HG03135 (cell line): ENCODE data around the gene NACC1.

Source experiments
- ATAC-seq: cut with Tn5 transposase; IDR thresholded peaks from one replicate; pipeline ENCODE4 v1.9.1; 2021; ENCODE audit warnings: mild to moderate bottlenecking, moderate library complexity; ENCODE audit not compliant: unreplicated experiment

The NACC1 gene

GRCh38 chr19:13087795-13088537 lies 30.1 kb upstream of the NACC1 start:
- ATAC-seq, result no peak

DNA sequence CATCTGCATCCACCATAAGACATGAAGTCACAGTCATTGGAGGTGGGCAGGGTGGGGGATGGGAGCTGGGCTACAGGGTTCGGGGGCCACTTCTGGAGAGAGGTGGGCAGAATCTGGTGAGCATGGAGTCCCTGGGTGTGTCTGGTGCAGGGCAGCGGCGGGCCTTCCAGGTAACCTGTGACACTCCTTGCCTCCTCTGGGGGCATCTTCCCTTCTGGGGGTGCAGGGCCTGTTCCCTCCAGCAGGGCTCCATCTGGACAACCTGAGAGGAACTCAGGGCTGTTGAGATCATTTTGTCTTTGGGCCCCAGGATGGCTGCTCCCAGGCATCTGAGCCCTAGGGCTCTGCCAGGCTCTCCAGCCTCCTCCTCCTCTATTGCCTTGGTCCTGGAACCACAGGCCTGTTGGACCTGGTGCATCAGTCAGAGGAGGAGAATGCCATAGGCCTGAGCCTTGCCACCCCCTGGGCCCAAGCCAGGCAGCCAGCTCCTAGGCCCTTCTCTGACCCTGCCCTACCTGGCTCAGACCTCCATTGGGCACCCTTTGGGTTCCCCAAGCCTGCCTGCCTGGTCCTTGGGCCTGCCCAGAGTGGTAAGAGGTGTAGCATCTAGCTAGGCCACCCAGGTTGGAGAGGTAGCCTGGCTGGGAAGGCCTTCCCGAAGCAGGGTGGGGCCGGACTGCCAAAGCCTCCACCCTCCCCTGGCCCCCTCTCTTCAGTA lies 28.8 kb upstream of the NACC1 start:
- ATAC-seq, result no peak

DNA sequence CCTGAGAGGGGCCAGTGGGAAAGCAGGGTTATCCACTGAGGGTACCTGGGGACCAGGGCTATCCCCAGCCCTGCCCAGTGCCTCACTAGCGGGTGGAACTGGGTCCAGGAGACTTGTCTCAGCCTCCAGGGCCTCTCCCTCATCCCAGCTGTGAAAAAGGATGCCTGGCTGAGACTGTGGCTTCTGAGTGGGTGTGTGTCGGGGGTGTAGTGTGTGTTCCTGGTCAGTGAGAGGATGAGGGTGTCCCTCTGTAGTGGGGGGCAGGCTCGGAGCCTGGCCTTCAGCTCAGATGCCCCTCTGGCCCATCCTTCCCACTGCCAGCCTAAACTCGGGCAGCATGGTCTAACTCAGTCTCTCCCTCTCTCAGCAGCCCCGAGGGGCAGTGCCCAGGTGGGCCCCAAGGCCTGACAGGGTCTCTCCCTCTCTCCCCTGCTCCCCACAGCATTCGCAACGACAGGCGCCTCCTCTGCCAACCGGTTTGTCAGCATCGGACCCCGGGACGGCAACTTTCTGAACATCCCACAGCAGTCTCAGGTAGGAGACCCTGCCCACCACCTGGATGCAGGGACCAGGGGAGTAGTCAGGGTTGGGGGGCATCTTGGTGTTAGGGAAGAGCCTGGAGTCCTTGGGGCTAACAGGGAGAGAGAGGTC lies 28.1 kb upstream of the NACC1 start:
- ATAC-seq, result no peak

- ATAC-seq, result no peak
Observed at GRCh38 chr19:13090511-13091231, 27.4 kb upstream of the NACC1 start.

DNA sequence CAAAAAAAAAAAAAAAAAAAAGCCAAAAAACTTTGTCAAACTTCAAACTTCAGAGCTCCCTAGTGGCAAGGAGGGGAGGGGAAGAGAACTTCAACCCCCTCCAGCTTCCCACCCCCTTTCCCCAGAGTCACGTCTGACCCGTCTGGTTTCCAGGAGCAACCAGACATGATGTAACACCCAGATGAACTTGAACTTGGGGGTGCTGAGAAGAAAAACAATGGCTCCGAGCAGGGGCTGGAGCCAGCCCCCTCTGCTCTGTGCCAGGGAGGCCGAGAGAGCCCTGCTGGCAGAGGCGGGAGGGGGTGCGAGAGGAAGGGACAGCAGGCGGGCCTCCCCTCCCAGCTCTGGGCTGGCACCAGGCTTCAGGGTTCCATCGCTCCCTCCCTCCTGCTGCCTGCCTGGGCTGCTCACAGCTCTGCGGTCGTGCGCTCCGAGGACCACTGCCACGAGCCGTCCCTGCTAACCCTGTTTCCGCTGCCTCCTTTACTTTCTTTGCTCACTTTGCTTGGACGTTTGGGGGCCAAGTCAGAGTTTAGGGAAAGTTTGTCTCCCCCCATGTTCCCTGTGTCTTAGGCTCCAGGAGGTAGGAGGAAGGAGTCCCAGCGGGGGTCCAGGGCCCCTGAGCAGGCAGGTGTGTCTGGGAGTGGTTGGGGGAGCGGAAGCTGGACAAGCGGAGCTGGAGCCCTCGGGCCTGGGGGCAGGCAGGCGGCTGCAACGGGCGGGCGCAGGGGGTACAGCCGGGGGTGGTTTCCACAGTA lies 26.5 kb upstream of the NACC1 start:
- ATAC-seq, result no peak

GRCh38 chr19:13092158-13092543 lies 25.9 kb upstream of the NACC1 start:
- no peak for ATAC-seq

DNA sequence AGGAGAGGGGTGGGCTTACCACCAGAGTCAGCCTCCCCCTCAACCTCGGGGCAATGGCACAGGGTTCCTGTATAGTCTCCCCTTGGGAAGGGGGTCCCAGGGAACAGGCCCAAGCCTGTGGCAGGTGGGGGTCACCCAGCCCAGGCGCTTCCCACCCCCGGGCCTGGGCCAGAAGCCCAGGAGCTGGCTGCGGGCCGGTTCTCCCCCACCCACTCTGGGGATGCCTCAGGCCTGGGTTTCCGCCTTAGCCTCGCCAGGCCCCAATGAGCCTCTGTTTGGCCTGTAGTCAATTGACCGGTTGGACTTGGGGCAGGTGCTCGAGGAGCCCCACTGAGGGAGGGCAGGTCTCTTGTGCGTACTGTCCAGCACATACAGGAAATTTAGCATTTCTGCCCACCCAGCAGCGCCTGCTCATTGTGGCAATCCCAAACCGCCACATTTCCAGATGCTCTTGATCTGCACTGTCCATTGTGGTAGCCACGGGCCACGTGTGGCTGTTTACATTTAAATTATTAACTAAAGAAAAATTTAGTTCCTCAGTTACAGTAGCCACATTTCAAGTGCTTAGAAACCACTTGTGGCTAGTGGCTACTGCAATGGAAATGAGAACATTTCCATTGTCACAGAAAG lies 25.3 kb upstream of the NACC1 start:
- no peak for ATAC-seq

- no peak for ATAC-seq
Observed at GRCh38 chr19:13093407-13094105, 24.5 kb upstream of the NACC1 start.

DNA sequence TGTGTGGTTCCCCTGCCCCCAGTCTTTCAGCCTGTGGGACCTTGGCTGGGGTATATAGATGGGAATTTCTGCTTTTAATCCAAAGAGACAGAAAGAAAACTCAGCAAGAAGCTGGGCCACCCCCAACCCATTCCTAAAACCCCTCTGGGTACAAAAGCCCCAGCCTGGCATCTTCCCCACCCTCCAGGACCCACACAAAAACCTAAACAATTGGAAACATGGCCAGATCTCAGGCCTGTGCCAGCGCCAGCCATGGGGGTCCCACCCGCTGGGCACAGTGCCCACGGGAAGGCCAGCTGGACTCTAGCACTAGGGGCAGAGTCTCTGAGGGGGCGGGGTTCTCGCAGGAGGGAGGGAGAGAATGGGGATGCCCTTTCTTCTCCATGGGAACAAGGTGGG lies 24.0 kb upstream of the NACC1 start:
- no peak for ATAC-seq

GRCh38 chr19:13094771-13095392 lies 23.2 kb upstream of the NACC1 start:
- no peak for ATAC-seq

GRCh38 chr19:13095393-13095784 lies 22.7 kb upstream of the NACC1 start:
- no peak for ATAC-seq

DNA sequence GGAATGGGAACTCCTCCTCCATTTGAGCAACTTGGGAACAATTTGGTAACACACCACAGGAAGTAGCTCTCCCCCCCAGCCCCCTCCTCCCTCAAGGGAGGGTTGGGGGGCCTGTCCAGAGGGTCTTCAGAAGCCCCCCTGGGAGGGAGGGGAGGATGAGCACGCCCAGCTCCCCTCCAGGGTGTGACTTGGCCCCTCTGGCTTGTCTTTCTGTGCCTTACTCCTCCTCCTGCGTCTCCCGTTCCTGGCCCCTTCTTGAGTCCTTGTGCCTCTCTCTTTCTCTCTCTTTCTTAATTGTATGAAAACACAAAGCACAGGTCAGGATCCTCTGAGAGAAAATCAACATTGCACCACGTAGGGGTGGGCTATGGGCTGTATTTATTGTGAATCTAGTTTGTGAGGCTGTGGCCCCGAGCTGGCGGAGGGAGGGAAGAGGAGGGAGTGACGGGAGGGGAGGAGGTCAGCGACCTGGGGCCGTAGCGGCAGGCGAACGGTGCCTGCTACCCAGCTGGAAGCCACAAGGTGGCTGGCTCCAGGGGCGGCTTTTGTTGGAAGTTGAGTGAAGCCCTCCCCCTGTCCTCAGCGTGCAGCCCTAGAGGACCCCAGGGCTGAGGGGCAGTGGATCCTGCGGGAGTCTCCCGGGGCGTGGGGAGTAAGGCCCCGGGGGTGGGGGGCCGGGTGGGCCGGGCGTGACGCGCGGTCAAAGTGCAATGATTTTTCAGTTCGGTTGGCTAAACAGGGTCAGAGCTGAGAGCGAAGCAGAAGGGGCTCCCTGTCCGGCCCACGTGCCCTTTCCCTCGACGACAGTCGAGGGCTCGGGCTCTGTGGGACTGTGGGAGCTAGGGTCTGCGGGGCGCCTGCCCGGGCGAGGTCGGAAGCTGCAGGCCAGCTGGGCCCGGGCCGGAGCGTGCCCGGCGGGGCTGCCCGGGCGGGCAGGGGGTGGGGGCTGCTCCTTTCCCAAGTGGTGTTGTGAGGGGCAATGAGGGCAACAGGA lies 21.8 kb upstream of the NACC1 start:
- ATAC-seq, result no peak

- no peak for ATAC-seq
Observed at GRCh38 chr19:13097033-13097462, 21.0 kb upstream of the NACC1 start.

DNA sequence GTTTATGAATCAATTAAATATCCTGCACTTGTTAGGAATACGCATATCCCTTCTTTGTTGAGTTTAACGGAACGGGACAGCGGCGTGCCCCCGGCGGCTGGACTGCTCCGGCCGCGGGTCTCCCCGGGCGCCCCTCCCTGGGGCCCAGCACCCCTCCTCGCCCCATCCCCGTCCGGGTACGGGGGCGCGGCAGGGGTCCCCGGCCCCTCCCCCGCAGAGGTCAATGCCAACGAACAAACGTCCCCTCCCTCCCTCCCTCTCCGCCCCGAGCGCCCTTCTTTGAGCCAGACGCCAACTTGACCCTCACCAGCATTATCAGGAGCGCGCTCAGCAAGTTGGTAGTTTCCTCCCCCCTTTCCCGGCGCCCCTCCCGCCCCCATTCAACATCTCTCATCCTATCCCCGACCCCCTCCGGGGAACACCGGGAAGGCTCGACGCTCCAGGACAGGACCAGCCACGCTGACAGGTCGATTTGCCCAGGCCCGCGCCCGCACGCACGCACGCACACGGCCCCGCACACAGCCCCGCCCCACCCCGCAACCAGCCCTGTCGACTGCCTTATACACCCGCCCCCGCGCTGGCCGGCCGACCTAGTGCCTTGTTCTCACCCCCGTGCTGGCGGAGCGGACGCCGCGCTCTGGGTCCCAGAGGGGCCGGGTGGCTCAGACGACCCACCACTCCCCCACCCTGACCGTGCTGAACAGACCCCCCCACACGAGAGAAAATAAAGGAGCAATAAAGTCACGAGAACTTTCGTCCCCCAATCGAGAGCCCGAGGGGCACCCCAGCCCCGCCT lies 20.4 kb upstream of the NACC1 start:
- no peak for ATAC-seq

- no peak for ATAC-seq
Observed at GRCh38 chr19:13098277-13099072, 19.6 kb upstream of the NACC1 start.
